ENCODE data around the gene C16orf82.

The C16orf82 gene

GRCh38 chr16:27096375-27096774, 29.6 kb downstream of the C16orf82 start:
- DNase-seq = no peak

DNA sequence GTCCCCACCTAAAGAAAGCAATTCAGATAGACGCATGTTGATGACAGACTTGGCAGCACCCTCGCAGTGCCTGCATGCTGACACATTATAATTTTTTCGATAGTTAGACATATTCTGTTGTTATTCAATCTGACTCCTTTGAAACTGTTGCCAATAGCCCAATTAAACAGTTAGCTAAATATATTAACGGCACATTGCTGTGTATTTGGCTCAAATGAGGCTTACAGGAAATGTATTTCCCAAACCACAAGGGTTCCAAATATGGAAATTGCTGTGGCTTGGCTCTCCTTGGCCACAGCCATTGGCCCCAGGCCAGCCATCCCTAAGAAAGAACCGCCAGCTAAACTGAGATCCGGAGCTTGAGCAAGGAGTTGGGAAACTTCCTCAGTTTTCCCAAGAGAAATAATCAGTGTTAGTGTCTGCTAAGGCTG, 31.1 kb downstream of the C16orf82 start:
- no peak for DNase-seq

DNA sequence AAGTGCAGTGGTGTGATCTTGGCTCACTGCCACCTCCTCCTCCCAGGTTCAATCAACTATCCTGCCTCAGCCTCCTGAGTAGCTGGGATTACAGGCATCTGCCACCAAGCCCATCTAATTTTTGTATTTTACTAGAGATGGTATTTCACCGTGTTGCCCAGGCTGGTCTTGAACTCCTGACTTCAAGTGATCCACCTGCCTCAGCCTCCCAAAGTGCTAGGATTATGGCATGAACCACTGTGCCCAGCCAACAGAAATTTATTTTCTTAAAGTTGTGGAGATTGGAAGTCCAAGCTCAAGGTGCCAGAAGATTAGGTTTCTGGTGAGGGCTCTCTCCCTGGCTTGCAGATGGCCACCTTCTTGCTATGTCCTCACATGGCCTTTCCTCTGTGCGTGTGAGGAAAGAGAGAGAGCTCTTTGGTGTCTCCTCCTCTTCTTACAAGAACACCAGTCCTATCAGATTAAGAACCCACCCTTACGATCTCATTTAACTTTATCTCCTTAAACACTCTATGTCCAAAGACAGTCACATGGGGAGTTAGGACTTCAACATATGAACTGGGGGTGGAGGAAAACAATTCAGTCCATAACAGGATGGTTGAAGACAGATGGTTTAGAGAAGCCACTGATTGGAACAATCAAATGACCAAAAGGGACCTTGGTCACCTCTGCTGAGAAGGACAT, 31.8 kb downstream of the C16orf82 start:
- no peak for DNase-seq

GRCh38 chr16:27102701-27103575, 36.2 kb downstream of the C16orf82 start:
- DNase-seq = no peak

DNA sequence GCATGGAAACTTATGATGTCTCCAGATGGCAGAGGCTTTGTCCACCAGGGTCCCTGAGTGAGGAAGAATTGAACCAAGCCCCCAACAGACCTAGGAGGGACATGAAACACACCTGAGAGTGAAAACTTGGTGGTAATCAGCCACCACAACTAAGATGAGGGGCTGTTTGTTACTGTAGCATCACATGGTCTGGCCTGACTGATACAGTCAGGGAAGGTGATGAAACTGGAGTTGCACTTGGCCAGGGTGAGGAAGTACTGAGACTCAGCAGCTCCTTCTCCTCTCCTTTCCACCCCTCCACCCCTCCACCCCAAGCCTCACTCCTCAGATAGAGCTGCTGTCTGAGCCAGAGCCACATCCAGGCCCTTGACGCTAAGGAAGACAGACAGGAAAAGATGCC, 37.2 kb downstream of the C16orf82 start:
- no peak for DNase-seq

DNA sequence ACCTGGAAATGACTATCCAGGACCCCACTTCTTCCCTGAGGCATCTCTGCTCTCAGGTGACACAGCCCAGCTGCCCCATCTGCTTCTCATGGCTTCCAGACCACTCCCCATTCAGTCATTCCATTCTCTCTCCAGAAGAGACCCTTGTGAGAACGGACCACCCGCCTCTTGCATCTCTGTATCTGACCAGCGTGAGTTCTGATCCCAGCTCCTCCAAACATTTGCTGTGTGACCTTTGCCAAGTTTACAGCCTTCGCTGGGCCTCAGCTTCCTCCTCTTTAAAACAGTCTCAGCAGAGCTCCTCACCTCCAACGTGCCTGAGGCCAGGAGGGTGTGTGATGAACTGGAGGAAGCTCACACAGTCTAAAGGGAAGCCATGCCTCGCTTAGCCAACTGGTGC, 39.6 kb downstream of the C16orf82 start:
- DNase-seq = no peak

DNA sequence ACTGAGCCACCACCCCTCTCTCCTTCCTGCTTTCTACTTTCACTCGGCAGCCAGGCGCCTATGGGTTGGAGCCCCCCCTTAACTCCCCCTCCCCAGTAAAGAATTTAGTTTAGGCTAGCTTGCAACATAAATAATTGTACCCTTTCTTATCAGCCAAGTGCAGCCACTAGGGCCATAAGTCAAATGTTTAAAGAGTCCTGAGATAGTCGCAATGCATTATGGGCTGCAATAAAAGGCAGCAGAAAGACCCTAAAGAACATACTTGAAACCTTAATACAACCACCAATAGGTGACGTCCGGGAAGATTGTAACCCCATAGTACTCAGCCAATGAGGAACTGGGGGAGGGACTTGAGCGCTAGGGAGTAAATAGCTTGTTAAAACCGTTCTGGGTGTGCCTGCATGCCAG, 40.5 kb downstream of the C16orf82 start:
- DNase-seq = no peak

GRCh38 chr16:27108051-27108770, 41.5 kb downstream of the C16orf82 start:
- DNase-seq = no peak

- no peak for DNase-seq
Observed at GRCh38 chr16:27108826-27109665, 42.3 kb downstream of the C16orf82 start.

- DNase-seq = peak; percentile 91
Observed at GRCh38 chr16:27109666-27110523, 43.2 kb downstream of the C16orf82 start.

- DNase-seq = no peak
Observed at GRCh38 chr16:27110524-27110896, 43.8 kb downstream of the C16orf82 start.

DNA sequence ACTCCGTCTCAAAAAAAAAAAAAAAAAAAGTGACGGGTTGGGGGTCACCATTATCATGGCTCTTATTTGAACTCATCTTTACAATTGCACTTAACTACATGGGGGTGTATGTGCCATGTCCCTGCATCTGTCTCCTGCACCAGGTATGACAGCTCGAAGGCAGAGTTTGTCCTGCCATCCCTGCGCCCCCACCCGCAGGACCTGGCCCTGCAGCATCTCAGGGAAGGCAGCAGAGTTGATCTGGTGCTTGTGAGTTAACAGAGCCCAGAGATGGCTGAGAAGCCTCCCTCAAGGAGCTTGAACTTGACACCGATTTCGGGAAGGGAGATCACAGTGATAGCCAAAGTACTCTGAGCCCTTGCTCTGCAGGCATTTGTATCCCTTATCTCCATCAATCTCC, 44.8 kb downstream of the C16orf82 start:
- no peak for DNase-seq

GRCh38 chr16:27112093-27112811, 45.5 kb downstream of the C16orf82 start:
- DNase-seq = no peak

DNA sequence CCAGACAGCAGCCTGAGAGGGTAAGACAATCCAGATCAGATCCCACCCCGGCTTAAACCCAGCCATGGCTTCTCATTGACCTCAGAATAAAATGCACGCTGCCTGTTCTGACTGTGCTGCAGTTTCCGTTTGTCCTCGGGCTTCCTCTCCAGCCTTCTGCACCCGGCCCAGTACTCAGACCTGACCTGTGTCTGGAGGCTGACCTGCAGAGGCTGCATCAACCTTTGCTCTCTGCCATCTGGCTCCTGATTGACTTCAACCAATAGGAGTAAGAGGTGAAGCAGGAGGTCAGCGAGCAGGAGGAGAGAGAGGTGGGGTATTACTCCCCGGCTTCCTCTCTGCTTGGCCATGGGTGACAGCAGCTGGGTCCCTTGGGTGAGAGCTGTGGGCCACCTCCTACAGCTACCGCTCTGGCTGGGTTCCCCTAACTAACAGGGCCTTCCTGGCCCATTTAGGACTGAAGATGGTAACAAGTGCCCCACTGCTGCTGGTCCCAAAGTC, 46.7 kb downstream of the C16orf82 start:
- DNase-seq = no peak

GRCh38 chr16:27114006-27114405, 47.3 kb downstream of the C16orf82 start:
- no peak for DNase-seq

GRCh38 chr16:27118526-27118925, 51.8 kb downstream of the C16orf82 start:
- no peak for DNase-seq

Measured in retina (tissue), 1 donor.